PC-3 (cell line): ENCODE measurements around the gene ATAD3B. TPM values are rescaled to one million over a fixed set of nuclear protein-coding genes. Genes with fewer than 3 reads are reported as not detected.

ENCODE experiments used
- ATAC-seq: fragments of 200-7000 bp; cut with Tn5 transposase; 2 replicates; pipeline ENCODE4 v1.9.1; 2020; ENCODE audit warnings: mild to moderate bottlenecking, moderate library complexity
- BruUV-seq: library from RNA; stranded (reverse); fragments of 400-500 nt; replicated peaks from 2 replicates; lab custom pipeline; 2021; lab: Mats Ljungman, UMichigan
- CTCF ChIA-PET: fragments of 300-600 bp; sonication (Branson Sonifier 250); formaldehyde crosslinking; loops from one replicate; lab custom pipeline; 2022; ENCODE audit warnings: antibody characterized with exemption; lab: Charles Lee
- POLR2A ChIA-PET: fragments of 300-600 bp; sonication (Branson Sonifier 250); formaldehyde crosslinking; loops from one replicate; lab custom pipeline; 2022; ENCODE audit warnings: antibody characterized with exemption; ENCODE audit not compliant: unreplicated experiment; lab: Charles Lee
- DNase-seq: peaks from one replicate; pipeline ENCODE4 v3.0.0-alpha.2; 2015
- H2AFZ ChIP-seq: fragments of 300-600 bp; sonication (generic); 2 replicates; pipeline ENCODE4 v1.6.0; 2016; ENCODE audit warnings: antibody characterized with exemption, low read length
- H3F3A ChIP-seq: fragments of 300-600 bp; sonication (generic); one replicate; pipeline ENCODE4 v1.6.0; 2017; ENCODE audit warnings: antibody characterized with exemption, low read length, control low read depth, mild to moderate bottlenecking; ENCODE audit not compliant: unreplicated experiment
- H3K27ac ChIP-seq: fragments of 300-600 bp; sonication (generic); 2 replicates; pipeline ENCODE4 v1.5.1; 2016; ENCODE audit warnings: mild to moderate bottlenecking, low read length
- H3K27me3 ChIP-seq: fragments of 300-600 bp; sonication (generic); 2 replicates; pipeline ENCODE4 v1.6.1; 2016; ENCODE audit warnings: low read length, mixed read lengths
- H3K36me3 ChIP-seq: fragments of 300-600 bp; sonication (generic); 2 replicates; pipeline ENCODE4 v1.6.1; 2016; ENCODE audit warnings: low read depth, mixed run types, low read length, mixed read lengths
- H3K4me1 ChIP-seq: fragments of 300-600 bp; sonication (generic); 2 replicates; pipeline ENCODE4 v1.5.1; 2016; ENCODE audit warnings: low read length; ENCODE audit not compliant: insufficient read depth
- H3K4me2 ChIP-seq: fragments of 300-600 bp; sonication (generic); 2 replicates; pipeline ENCODE4 v1.6.0; 2016; ENCODE audit warnings: low read length
- H3K4me3 ChIP-seq: fragments of 300-600 bp; sonication (generic); 2 replicates; pipeline ENCODE4 v1.5.1; 2016; ENCODE audit warnings: mild to moderate bottlenecking, low read length, mixed read lengths
- H3K79me2 ChIP-seq: fragments of 300-600 bp; sonication (generic); 2 replicates; pipeline ENCODE4 v1.6.1; 2017; ENCODE audit warnings: low read length, mixed read lengths
- H3K9ac ChIP-seq: fragments of 300-600 bp; sonication (generic); 2 replicates; pipeline ENCODE4 v1.6.0; 2016; ENCODE audit warnings: mild to moderate bottlenecking, low read length
- H3K9me2 ChIP-seq: fragments of 300-600 bp; sonication (generic); replicated peaks from 2 replicates; pipeline ENCODE4 v1.6.1; 2016; ENCODE audit warnings: mixed run types, low read length, mixed read lengths
- H3K9me3 ChIP-seq: fragments of 300-600 bp; sonication (generic); 2 replicates; pipeline ENCODE4 v1.6.1; 2016; ENCODE audit warnings: low read length, mixed read lengths
- H4K20me1 ChIP-seq: fragments of 300-600 bp; sonication (generic); 2 replicates; pipeline ENCODE4 v1.6.1; 2016; ENCODE audit warnings: low read length, mixed read lengths
- CTCF ChIP-seq: fragments of 300-600 bp; sonication (generic); conservative IDR thresholded peaks from 2 replicates; pipeline ENCODE4 v1.5.1; 2017; ENCODE audit warnings: antibody characterized with exemption, low read depth, mild to moderate bottlenecking, low read length
- EZH2 ChIP-seq: fragments of 300-600 bp; sonication (generic); IDR thresholded peaks from one replicate; pipeline ENCODE4 v1.6.1; 2017; ENCODE audit warnings: antibody characterized with exemption, mild to moderate bottlenecking, low read length; ENCODE audit not compliant: unreplicated experiment
- EZH2phosphoT487 ChIP-seq: fragments of 300-600 bp; sonication (generic); IDR thresholded peaks from 2 replicates; pipeline ENCODE4 v1.6.1; 2018; ENCODE audit warnings: mild to moderate bottlenecking, antibody characterized with exemption, low read length, borderline replicate concordance
- intact Hi-C: fragments of 100-400 bp; cut with micrococcal nuclease; formaldehyde crosslinking; loops from 2 replicates; pipeline ENCODE4 v1.9.0; 2023
- total RNA-seq: library from RNA; depleted of rRNA; stranded (reverse); fragments of >200 nt; gene quantifications from 2 replicates; pipeline ENCODE4 v1.2.3, GENCODE V29; 2014

ATAD3B gene
- total RNA-seq, 1 experiment from 2014 or later: 140 TPM

- POLR2A ChIA-PET: no interaction called here
- H3K9ac ChIP-seq: peak overlapping the region; percentile 61
Measured at GRCh38 chr1:1435911-1436629, 35.5 kb upstream of the ATAD3B start.

GRCh38 chr1:1436630-1437032 lies 34.9 kb upstream of the ATAD3B start:
- Histone ChIP-seq H3K9me3 (no peaks in the 10 kb centered on the region), H3K9me2 (no peaks in the 10 kb centered on the region), H3F3A (no peaks in the 10 kb centered on the region), H3K27ac (no peak overlapping the region), H3K4me1 (peaks cover 46% of the 10 kb centered on the region), H3K36me3 (no peaks in the 10 kb centered on the region), H3K79me2 (peaks cover 13% of the 10 kb centered on the region), H3K27me3 (no peaks in the 10 kb centered on the region), H3K4me2 (peak overlapping the region; percentile 100), H3K4me3 (peak overlapping the region; percentile 88), H2AFZ (no peak overlapping the region), H3K9ac (peak overlapping the region; percentile 61), H4K20me1 (no peaks in the 10 kb centered on the region)
- ChIA-PET CTCF (no interaction called here), POLR2A (no interaction called here)
- intact Hi-C loops: no loop called here
- DNase-seq: no peak
- ATAC-seq: no peak
- TF ChIP-seq EZH2: no peak
- no peak for TF ChIP-seq EZH2phosphoT487
- no peak for TF ChIP-seq CTCF
- BruUV-seq: no TSS peak

More at GRCh38 chr1:1435911-1436629, 35.5 kb upstream of the ATAD3B start:
- ATAC-seq: no peak; the same call in 1 of the 2 replicates
- Histone ChIP-seq H3K9me2 (no peaks in the 10 kb centered on the region), H3K27ac (no peak overlapping the region), H3K9me3 (no peaks in the 10 kb centered on the region), H3K4me3 (peak overlapping the region; percentile 88), H3K4me2 (peak overlapping the region; percentile 100), H3K79me2 (peaks cover 13% of the 10 kb centered on the region), H3K27me3 (no peaks in the 10 kb centered on the region), H3K4me1 (peaks cover 48% of the 10 kb centered on the region), H2AFZ (peak overlapping the region; percentile 54), H3K36me3 (no peaks in the 10 kb centered on the region), H4K20me1 (no peaks in the 10 kb centered on the region), H3F3A (no peaks in the 10 kb centered on the region)
- no peak for TF ChIP-seq EZH2
- TF ChIP-seq EZH2phosphoT487: no peak
- no peak for TF ChIP-seq CTCF
- CTCF ChIA-PET: no interaction called here
- intact Hi-C loops: no loop called here
- no peak for DNase-seq
- BruUV-seq: no TSS peak
